NCI-H1694 treated with DMSO at 0.1 percent for 48 hours (cell line): Measurements from ENCODE around the gene COL1A1.

ENCODE experiments used
- DNase-seq: peaks from one replicate; lab custom pipeline; 2025; lab: John Stamatoyannopoulos, UW

COL1A1 gene

DNA sequence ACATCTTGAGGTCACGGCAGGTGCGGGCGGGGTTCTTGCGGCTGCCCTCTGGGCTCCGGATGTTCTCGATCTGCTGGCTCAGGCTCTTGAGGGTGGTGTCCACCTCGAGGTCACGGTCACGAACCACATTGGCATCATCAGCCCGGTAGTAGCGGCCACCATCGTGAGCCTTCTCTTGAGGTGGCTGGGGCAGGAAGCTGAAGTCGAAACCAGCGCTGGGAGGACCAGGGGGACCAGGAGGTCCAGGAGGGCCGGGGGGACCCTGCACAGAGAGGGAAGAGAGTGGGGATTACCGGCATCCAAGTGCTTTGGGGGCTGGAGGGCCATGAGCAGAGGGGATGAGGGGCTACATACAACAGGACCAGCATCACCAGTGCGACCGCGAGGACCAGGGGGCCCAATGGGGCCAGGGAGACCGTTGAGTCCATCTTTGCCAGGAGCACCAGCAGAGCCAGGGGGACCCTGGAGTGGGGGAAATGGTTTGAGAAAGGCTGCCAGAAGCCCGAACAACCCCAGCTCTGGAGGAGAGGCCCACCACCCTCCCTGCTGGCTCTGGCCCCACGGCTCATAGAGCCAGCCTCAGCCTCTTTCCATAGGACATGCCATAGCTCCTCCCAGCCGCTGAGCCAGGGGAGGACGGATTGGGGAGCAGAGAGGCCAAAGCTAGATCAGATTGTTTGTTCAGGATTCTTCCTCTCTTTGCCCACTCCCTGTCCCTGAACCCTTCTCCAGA lies 14.6 kb downstream of the COL1A1 start:
- no peak for DNase-seq

DNA sequence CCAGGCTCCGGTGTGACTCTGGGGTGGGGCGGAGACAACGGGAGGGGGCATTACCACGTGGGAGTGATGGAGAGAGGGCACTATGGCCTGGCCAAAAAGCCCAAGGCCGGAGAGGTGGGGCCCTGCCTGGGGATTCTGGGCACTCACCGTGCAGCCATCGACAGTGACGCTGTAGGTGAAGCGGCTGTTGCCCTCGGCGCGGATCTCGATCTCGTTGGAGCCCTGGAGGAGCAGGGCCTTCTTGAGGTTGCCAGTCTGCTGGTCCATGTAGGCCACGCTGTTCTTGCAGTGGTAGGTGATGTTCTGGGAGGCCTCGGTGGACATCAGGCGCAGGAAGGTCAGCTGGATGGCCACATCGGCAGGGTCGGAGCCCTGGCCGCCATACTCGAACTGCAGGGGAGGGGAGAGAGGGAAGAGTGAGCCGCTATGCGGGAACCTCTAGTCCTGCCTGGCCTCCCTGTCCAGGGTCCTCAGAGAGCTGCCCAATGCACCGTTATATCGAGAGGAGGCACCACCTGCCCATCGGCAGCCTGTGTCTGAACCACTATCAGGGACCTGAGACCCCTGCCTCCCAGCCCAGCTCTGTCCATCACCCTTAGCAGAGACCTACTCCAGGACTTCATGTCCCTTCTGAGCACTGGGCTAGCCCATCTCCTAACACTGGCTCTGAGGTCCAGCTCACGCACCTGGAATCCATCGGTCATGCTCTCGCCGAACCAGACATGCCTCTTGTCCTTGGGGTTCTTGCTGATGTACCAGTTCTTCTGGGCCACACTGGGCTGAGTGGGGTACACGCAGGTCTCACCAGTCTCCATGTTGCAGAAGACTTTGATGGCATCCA lies 15.6 kb downstream of the COL1A1 start:
- DNase-seq, result no peak

DNA sequence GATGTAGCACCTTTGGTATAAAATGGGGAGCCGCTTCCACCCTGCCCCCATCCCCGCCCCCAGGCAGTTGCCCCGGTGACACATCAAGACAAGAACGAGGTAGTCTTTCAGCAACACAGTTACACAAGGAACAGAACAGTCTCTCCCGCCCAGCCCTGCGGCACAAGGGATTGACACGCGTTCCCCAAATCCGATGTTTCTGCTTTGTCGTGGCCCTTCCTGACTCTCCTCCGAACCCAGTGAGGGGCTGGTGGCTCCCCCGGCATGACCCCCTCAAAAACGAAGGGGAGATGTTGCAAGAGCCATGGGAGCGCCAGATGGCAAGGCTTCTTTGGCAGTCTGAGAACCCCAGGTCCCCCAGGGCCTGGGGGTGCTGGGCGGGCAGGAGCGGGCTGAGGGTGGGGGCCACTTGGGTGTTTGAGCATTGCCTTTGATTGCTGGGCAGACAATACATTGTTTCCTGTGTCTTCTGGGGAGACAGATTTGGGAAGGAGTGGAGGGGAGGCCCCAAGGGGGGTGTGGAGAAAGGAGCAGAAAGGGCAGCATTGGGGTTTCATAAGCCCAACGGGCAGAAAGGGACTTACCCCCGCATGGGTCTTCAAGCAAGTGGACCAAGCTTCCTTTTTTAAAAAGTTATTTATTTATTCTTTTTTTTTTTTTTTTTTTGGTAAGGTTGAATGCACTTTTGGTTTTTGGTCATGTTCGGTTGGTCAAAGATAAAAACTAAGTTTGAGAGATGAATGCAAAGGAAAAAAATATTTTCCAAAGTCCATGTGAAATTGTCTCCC lies 16.6 kb downstream of the COL1A1 start:
- no peak for DNase-seq

DNA sequence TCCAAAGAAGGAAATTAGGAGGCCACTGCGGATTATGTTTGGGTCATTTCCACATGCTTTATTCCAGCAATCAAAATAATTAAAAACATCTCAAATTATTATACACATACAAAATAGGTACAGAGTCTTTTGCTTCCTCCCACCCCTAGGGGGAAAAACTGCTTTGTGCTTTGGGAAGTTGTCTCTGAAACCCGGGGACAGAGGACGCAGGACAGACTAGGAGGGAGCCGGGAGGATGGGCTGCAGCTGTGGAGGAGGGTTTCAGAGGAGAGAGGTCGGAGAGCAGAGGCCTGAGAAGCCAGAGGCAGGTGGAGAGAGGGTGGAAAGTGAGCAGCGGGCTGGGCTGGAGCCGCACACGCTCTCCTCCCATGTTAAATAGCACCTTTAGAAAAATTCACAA lies 17.4 kb downstream of the COL1A1 start:
- DNase-seq, result no peak

DNA sequence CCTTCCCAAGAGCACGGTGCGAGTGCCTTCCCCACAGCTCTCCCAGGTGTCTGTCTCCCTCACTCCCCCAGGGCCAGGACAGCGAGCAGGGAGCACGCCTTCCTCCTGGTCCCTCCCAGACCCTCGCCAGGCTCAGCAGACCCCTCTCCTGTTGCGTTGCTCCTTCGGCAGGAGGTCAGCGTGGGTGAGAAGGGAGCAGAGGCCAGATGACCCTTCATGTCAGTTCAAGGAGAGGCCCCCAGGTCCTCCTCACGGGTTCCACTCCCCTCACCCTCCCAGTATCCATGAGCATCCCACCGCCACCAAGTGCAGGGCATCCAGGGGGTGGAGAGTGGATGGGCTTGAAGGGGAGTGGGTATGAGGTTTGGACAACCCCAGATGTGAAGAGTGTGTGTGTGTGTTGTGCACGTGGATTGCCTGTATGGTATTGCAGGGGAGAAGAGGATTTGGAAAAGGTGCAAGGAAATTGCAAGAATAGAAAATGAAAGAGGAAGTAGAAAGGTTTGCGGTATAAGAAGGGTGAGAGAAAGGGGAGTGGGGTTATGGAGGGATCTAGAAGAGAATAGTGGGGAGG lies 17.9 kb downstream of the COL1A1 start:
- DNase-seq, result no peak

DNA sequence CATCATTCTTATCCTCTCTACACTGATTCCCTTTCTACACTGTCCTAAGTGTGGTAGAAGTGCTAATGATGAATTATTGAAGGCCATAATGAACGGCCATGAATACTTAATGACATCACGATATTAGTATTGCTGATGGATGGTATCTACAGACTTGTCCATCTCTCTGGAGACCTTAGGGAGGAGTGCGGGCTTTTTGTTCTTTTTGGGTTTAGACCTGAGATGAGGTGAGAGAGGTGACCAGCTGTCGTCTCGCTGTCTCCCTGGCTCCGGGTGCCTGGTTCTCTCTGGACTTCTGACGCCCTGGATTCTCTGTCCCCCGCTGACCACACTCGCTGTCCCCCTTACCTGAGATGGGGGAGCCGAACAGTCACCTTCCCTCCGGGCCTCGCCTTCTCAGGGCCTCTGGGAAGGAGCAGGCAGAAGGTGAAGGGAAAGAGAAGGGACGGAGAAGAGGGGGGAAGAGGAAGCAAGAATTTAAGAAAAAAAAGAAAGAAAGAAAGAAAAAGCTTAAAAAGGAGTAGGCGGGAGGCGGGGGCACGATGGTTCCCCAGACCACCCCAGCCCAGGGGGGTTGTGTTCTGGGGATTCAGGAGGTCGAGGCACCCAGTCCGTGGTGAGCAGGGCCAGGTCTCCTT lies 18.5 kb downstream of the COL1A1 start:
- no peak for DNase-seq

DNA sequence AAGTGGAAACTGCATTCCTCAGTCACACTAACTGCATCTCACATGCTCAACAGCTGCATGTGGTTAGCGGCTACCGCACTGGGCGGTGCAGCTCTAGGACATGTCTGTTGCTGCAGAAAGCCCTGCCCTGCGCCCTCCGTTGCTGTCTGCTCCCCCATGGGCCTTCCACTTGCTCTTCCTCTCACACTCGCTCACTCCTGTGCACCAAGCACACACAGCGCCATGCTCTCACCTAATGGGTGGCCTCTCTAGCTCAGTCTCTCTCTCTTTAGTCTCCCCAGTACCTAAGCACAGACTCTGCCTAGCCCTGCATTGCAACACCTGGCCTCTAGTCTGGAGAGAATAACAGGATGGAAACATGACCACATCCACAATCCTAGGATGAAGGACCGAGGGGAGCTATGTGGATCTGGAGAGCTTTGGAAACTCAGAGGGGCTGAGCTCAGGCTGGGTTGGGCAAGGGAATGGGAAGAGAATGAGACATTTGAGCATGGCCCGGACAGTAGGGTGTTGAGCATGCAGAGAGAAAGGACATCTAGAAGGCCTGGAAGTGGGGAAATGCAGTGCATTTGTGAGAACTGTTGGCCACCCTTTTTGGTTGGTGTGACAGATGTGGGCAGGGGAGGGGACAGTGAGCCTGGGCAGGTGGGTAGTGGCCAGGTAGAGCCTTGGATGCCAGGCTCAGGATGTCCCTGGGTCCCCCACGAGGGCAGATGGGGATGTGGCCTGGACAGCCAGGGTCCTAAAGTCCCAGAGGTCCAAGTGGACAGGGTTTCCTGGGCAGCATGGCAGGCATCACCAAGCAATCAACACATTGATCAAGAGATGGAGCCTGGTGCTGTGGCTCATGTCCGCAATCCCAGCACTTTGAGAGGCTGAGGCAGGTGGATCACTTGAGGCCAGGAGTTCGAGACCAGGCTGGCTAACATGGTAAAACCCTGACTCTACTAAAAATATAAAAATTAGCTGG lies 19.6 kb downstream of the COL1A1 start:
- DNase-seq, result no peak

DNA sequence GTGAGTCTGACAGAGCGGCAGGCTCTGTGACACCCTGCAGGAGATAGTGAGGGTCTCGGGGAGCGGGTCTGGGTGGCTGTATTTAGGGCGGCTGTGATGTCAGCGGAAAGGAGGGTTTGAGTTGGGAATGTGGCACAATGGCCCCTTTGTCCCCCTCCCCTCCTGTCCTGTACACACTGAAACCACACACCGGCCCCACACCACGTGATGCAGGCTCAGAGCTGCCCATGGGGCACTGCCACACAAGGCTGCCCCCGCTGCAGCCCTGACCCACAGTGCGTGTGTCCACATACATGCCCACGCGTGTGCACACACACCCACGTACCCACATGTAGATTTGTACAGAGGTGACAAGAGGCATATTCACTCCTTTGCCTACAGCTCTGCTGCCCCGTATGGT lies 20.3 kb downstream of the COL1A1 start:
- no peak for DNase-seq

DNA sequence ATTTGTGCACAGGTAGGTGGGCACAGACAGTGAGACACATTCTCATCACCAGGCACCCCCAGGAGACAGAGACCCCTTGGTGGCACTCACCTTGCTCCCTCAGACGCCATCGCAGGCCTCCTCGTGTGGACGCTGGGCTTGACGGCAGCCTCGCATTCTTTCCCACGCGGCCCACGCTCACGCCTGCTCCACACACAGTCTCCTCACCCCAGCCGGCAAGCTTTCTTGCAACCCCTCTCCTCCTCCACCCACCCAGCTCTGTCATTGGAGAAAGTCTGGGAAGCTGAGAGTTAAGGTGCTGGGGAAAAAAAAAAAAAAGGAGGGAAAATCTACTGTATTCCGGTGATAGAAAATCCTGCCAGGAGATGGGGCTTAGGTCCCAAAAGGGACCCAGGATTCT lies 20.8 kb downstream of the COL1A1 start:
- DNase-seq, result no peak

DNA sequence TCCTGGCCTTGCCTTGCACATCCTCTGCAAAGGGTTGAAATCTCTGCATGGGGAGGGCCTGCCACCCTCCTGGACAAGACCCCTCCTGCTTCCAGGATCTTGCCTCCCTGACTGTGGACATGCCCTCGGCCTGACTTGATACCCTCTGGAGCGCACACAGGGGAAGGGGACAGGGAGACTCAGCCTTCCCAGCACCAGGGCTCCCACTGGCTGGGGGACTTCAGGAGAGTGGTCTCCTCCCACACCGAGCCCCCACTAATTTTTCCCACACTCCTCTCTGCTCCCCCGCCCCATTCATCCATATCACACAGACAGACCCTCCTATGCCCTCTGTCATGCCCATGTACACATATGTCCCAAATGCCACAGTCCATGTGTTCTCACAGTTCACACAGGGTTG lies 21.3 kb downstream of the COL1A1 start:
- DNase-seq, result no peak

DNA sequence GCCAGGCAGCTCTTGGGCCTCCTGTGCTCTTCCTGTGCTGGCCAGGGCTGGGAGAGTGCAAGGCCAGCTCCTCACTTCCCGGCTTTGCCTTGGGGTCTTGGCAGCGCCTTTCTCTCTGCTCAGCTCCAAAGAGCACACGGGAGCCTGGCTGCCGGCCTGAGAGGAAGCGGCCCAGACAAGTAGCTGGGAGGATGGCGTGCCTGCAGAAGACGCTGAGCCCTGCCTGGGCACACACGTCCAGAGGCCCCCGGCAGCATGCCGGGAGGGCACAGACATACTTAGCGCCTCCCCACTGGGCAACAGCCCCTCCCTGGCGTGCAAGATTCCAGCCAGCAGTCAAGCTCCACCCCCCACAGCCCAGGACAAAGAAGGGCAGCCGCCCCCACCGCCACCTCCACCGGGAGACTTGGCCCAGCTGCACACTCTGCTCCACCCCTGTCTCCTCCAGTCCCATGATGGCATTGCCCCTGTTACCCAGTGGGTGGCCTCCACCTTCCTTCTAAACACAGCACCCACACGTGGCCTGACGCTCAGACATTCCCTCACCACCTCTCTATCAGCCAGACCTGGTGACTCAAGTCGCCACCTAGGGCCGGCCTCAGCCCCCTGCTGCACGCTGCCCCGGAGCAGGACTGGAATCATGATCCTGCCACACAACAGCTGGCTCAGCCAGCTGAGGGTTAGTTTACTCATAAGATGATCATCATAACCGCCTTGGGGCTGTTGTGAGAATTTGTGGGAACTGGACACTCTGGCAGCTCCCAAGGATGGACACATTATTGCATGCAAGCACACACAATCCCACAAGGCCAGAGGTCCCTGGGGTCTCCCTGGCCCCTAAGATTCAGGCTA lies 23.2 kb downstream of the COL1A1 start:
- no peak for DNase-seq

DNA sequence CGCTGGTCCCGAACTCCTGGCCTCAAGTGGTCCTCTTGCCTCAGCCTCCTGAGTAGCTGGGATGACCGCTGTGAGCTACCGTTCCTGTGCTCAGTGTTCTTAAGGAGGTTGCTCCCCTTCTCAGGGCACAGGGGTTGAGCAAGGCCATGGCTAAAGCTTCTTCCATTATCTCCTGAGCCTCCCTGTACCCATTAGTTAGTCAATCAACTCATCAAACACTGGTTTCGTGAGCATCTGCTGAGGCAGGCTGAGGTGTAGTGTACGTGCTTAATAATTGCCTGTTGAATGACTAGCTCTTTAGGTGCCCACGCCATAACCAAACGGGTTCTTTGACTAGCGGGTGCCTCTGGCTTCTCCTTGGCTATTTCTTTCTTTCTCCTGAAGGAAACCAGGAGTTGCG lies 24.0 kb downstream of the COL1A1 start:
- no peak for DNase-seq

DNA sequence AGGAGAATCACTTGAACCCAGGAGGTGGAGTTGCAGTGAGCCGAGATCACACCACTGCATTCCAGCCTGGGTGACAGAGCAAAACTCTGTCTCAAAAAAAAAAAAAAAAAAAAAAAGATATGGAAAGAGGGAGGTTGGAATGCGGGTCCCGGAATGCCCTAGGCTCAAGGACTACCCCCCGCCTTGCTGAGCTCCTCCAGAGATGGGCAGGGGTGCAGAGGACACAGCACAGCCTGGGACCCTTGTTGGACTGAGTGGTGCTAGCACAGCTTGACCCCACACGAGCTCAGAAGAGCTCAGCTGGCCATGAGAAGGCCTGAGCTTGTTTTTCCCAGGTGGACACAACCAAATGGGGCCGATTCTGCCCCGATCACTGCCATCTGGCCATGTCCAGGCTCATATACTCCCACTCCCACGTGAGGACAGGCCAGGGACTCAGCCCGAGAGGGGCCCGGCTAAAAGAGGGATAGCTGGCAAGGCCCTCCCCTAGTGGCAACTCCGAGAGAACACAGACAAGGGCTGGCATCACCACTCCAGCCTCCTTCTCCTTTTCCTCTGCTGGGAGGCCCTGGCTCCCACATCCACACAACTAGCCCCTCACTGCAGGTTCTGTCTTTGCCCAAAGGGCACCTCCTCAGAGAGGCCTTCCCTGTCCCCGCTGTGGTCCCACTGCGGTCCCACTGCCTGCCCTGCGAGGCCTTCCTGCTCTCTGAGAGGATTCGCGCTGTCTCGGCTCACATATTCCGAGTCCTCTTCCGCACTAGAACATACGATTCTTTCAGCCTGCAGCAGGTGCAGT lies 24.7 kb downstream of the COL1A1 start:
- no peak for DNase-seq

DNA sequence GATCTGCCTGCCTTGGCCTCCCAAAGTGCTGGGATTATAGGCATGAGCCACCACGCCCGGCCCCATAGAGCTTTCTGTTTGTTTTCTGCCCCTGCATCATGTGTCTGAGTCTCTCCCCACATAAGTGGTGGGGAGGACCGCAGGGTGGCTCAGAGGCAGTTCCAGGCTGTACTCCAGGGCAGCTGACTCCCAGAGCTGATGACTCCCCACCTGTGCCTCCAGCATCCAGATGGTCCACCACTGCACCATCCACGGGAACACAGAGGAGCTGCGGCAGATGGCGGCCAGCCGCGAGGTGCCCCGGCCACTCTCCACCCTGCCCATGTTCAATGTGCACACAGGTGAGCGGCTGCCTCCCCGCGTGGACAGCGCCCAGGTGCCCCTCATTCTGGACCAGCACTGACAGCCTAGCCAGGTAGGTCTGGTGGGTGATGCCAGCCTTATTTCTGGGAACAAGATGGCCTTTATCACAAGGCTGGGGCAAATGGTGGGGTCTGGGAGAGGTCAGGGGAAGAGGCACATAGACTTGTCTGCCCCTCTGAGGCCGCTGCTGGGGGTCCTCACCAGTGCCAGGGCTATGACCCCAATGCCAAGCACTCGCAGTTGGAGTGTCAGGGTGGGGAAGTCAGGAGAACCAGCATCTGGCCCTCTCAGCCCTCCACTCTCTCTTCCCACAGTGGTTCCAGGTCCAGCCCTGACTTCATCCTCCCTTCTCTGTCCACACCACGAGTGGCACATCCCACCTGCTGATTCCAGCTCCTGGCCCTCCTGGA lies 26.2 kb downstream of the COL1A1 start:
- DNase-seq, result no peak

DNA sequence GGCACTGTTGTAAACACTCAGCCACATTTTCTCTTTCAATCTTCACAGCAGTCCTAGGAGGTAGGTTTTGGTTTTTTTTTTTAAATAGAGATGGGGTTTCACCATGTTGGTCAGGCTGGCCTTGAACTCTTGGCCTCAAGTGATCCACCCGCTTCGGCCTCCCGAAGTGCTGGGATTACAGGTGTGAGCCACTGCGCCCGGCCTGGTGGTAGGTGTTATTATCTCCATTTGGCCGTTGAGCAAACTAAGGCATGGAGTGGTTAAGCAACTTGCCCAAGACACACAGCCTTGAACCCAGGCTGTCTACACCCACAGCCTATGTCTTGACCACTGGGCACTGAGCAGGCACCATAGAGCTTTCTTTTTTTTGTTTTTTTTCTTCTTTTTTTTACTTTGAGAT lies 27.0 kb downstream of the COL1A1 start:
- no peak for DNase-seq

DNA sequence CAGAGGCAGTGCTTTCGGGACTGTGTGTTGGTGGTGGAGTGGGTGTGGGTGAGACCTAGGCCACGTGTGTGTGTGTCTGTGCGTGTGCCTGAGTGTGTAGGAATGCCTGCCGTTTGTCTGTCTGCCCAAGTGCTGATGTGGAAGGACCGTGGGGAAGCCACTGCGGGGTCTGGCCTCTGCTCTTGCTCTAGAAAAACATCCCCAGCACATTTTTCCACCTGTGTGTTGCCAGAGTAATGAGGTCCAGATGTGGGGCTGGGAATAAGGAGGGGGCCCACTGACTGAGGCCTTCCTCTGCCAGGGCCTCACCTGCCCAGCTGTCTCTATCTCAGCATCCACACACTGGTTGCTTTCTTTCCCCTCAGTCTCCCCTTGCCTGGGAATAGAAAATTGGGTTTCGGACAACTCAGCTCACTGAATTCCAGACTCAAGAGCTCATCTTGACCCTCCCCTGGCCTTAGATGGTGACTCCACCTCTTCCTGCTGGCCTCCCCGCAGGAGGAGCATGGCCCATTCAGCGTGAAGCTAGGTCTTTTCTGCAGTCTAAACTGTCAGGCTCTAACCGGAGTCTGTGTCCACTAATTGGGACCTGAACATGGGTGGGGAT lies 28.0 kb downstream of the COL1A1 start:
- DNase-seq, result no peak

DNA sequence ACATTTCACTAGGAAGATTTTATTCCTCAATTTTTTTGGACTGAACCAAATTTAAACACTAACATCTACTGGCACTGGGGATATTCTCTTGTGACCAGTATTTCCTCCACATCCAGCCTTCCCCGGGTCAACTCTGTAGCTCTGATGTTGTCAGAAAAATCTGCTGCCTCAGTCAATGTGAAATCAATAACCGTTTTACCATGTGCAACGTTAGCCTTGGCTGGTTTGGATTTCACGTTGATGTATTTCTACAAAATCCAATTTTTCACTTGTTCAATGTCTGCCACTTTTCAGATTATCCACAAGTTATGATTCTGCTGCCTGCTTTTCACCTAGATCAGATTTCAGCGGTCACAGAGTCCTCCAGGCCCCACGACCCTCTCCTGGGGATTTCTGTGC lies 28.5 kb downstream of the COL1A1 start:
- DNase-seq, result no peak

DNA sequence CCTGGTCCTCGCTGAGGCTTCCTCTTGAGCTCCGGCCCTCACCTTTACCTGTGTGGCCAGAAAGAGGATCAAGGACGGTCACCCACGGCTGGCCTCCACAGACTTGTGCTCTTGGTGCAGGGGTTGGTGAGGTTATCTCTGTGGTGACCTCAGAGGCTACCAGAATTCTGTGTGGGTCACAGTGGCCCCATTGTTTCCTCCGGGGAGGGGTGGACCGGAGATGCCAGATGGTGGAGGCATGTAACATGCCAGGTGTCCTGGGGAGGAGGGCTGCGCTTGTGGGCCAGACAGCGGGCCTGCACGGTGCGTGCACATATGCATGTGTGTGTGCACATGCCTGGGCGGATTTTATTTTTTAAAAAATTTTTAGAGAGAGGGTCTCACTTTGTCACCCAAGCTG lies 29.3 kb downstream of the COL1A1 start:
- no peak for DNase-seq
